ENCODE measurements around the gene LILRB1. TPM values are rescaled to one million over a fixed set of nuclear protein-coding genes. Genes with fewer than 3 reads are reported as not detected.

Gene LILRB1
- total and polyA plus RNA-seq, 8 donors = 1.2 to 47.3 (median 1.6) TPM

GRCh38 chr19:54654447-54655321 lies 24.4 kb downstream of the LILRB1 start:
- peak; percentile 50 for ATAC-seq
- DNase-seq = no peak
- Histone ChIP-seq H3K36me3 (no peaks in the 10 kb centered on the region), H3K4me3 (no peak overlapping the region), H3K4me1 (no peaks in the 10 kb centered on the region), H3K9me3 (no peaks in the 10 kb centered on the region), H3K27me3 (peaks cover 0 to 11% of the 10 kb centered on the region in 2 donors), H3K27ac (no peak overlapping the region)
- TF ChIP-seq CTCF (IDR thresholded peaks at IDR 0.05) = no peak
- intact Hi-C loops (cut with DNase I) = no loop called here

- H3K27ac ChIP-seq = no peak overlapping the region
- intact Hi-C loops (cut with DNase I) = no loop called here
- H3K27me3 ChIP-seq = peaks cover 0 to 22% of the 10 kb centered on the region in 2 donors
- H3K36me3 ChIP-seq = peaks cover 0 to 1% of the 10 kb centered on the region in 2 donors
- H3K4me3 ChIP-seq = no peak overlapping the region
- ATAC-seq (no peak), DNase-seq (no peak)
- H3K9me3 ChIP-seq = no peaks in the 10 kb centered on the region
- H3K4me1 ChIP-seq = peaks cover 0 to 14% of the 10 kb centered on the region in 2 donors
- TF ChIP-seq CTCF (IDR thresholded peaks at IDR 0.05) = no peak
These were observed 29.0 kb downstream of the LILRB1 start for GRCh38 chr19:54659300-54659699.

GRCh38 chr19:54660306-54660705 lies 30.0 kb downstream of the LILRB1 start:
- H3K4me3 ChIP-seq = no peak overlapping the region
- ATAC-seq (peak; percentile 34), DNase-seq (no peak)
- intact Hi-C loops (cut with DNase I) = no loop called here
- H3K9me3 ChIP-seq = no peaks in the 10 kb centered on the region
- H3K36me3 ChIP-seq = peaks cover 0 to 7% of the 10 kb centered on the region in 2 donors
- H3K27me3 ChIP-seq = peaks cover 0 to 32% of the 10 kb centered on the region in 2 donors
- TF ChIP-seq CTCF (IDR thresholded peaks at IDR 0.05) = no peak
- peak overlapping the region in 1 of 2 donors; percentile 66 for H3K27ac ChIP-seq
- peaks cover 0 to 16% of the 10 kb centered on the region in 2 donors for H3K4me1 ChIP-seq

- no peak for ATAC-seq
These were observed 30.7 kb downstream of the LILRB1 start for GRCh38 chr19:54660964-54661363.

More at GRCh38 chr19:54660964-54661363, 30.7 kb downstream of the LILRB1 start:
- no peak for DNase-seq
- no peak for TF ChIP-seq CTCF (IDR thresholded peaks at IDR 0.05)
- Histone ChIP-seq H3K4me1 (peaks cover 0 to 16% of the 10 kb centered on the region in 2 donors), H3K27me3 (peaks cover 0 to 39% of the 10 kb centered on the region in 2 donors), H3K9me3 (no peaks in the 10 kb centered on the region), H3K27ac (peak overlapping the region in 1 of 2 donors; percentile 66), H3K4me3 (no peak overlapping the region), H3K36me3 (peaks cover 0 to 12% of the 10 kb centered on the region in 2 donors)
- intact Hi-C loops (cut with DNase I) = no loop called here

All from left lung (tissue), 10 donors.